ENCODE measurements around the gene TMSB15C. TPM values are rescaled to one million over a fixed set of nuclear protein-coding genes. Genes with fewer than 3 reads are reported as not detected.
"Not testable (repeated sequence)": the region's sequence is repeated elsewhere in the genome, so short reads cannot be mapped to it uniquely, and the experiment has no call there.

The TMSB15C gene
- total RNA-seq, 1 experiment from 2014 or later, result 3.5 TPM

DNA sequence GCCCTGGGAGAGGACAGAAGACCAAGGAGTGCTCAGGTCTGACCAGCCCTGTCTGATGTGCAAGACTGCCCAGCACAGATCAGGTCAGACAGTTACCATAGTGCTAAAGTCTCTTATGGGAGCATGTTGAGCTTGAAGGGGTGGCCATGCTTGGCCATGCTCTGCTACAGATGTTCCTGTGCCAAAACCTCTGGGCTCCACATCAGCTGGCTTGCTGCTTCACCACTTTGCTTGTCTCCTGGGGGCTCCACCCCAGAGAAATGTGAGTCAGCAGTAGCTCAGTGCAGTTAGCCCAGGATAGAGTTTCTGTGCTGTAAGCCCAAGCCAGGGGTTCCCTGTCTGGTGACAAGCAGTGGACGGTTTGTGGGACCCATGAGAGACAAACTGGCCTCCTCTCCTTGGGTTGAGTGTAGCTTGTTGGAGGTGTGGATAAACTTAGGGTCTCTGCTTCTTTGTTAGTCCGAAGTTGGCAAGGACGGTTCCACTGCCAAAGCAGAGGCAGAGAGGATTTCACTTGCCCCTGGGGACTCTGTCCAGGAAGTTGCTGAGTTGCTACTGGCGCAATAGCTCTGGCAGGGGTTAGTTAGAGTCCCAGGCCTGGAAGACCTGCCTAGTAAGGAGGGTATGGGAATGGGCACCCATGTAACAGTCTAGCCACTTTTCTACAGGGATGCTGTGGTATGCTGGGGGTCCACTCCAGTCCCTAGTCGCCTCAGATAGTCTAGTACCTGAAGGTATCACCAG is 8.7 kb upstream of the TMSB15C start:
- Histone ChIP-seq H3K27me3 (ENCODE audit: low read length) (peaks cover 9% of the 10 kb centered on the region; the same call in 1 of the 2 replicates), H3K27ac (ENCODE audit: low read length) (no peak overlapping the region), H4K20me1 (ENCODE audit: low read length) (no peaks in the 10 kb centered on the region), H3K4me3 (ENCODE audit: low read length) (no peak overlapping the region), H3K9ac (ENCODE audit: low read length) (no peak overlapping the region), H2AFZ (ENCODE audit: low read length) (no peak overlapping the region), H3K9me2 (replicated peaks; ENCODE audit: low read length) (no peaks in the 10 kb centered on the region), H3K9me3 (ENCODE audit: low read length) (no peaks in the 10 kb centered on the region), H3K4me2 (ENCODE audit: low read length) (no peak overlapping the region), H3K79me2 (ENCODE audit: low read length) (no peaks in the 10 kb centered on the region), H3K4me1 (ENCODE audit: insufficient read depth, low read length) (no peaks in the 10 kb centered on the region), H3F3A (ENCODE audit: low read length, unreplicated experiment) (no peaks in the 10 kb centered on the region), H3K36me3 (ENCODE audit: low read depth, low read length) (no peaks in the 10 kb centered on the region)
- no peak for DNase-seq
- no peak for ATAC-seq
- CTCF ChIA-PET, result no interaction called here
- no peak for TF ChIP-seq EZH2 (IDR thresholded peaks at IDR 0.05; ENCODE audit: low read length, unreplicated experiment)
- TF ChIP-seq, protein P1, sequence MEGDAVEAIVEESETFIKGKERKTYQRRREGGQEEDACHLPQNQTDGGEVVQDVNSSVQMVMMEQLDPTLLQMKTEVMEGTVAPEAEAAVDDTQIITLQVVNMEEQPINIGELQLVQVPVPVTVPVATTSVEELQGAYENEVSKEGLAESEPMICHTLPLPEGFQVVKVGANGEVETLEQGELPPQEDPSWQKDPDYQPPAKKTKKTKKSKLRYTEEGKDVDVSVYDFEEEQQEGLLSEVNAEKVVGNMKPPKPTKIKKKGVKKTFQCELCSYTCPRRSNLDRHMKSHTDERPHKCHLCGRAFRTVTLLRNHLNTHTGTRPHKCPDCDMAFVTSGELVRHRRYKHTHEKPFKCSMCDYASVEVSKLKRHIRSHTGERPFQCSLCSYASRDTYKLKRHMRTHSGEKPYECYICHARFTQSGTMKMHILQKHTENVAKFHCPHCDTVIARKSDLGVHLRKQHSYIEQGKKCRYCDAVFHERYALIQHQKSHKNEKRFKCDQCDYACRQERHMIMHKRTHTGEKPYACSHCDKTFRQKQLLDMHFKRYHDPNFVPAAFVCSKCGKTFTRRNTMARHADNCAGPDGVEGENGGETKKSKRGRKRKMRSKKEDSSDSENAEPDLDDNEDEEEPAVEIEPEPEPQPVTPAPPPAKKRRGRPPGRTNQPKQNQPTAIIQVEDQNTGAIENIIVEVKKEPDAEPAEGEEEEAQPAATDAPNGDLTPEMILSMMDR (conservative IDR thresholded peaks at IDR 0.05; ENCODE audit: low read depth, low read length), result no peak
- TF ChIP-seq EZH2phosphoT487 (IDR thresholded peaks at IDR 0.05; ENCODE audit: borderline replicate concordance, low read length), result no peak
- intact Hi-C loops (cut with micrococcal nuclease), result no loop called here
- BruUV-seq (replicated peaks), result no TSS peak
- POLR2A ChIA-PET (ENCODE audit: unreplicated experiment), result no interaction called here

DNA sequence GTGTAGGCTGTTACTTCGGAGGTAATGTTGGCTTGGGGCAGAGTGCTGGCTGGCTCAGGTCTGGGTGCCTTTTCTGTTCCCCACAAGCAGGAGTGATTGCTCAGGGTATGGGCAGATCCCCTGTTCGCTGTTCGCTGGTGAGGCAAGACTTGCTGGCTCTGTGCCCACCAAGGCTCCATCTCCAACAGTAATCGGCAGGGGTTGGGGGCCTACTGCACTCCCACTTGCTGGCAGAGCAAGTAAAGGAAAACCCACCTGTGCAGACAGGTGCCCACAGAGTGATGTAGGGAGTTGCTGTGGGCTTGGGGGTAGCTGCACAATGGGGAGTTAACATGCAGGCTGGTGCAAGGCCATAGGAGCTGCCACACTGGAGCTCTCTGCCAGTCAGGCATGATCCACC is 8.0 kb upstream of the TMSB15C start:
- ATAC-seq, result no peak
- Histone ChIP-seq H3K79me2 (ENCODE audit: low read length) (no peaks in the 10 kb centered on the region), H2AFZ (ENCODE audit: low read length) (no peak overlapping the region), H3K27ac (ENCODE audit: low read length) (no peak overlapping the region), H4K20me1 (ENCODE audit: low read length) (no peaks in the 10 kb centered on the region), H3K9me2 (replicated peaks; ENCODE audit: low read length) (no peaks in the 10 kb centered on the region), H3F3A (ENCODE audit: low read length, unreplicated experiment) (no peaks in the 10 kb centered on the region), H3K4me1 (ENCODE audit: insufficient read depth, low read length) (no peaks in the 10 kb centered on the region), H3K27me3 (ENCODE audit: low read length) (peaks cover 3% of the 10 kb centered on the region; the same call in 1 of the 2 replicates), H3K36me3 (ENCODE audit: low read depth, low read length) (no peaks in the 10 kb centered on the region), H3K9ac (ENCODE audit: low read length) (no peak overlapping the region), H3K4me3 (ENCODE audit: low read length) (no peak overlapping the region), H3K4me2 (ENCODE audit: low read length) (no peak overlapping the region), H3K9me3 (ENCODE audit: low read length) (no peaks in the 10 kb centered on the region)
- TF ChIP-seq, protein P1 (conservative IDR thresholded peaks at IDR 0.05; ENCODE audit: low read depth, low read length), result no peak
- TF ChIP-seq EZH2phosphoT487 (IDR thresholded peaks at IDR 0.05; ENCODE audit: borderline replicate concordance, low read length) (no peak), EZH2 (IDR thresholded peaks at IDR 0.05; ENCODE audit: low read length, unreplicated experiment) (no peak)
- ChIA-PET CTCF (no interaction called here), POLR2A (ENCODE audit: unreplicated experiment) (no interaction called here)
- BruUV-seq (replicated peaks), result no TSS peak
- intact Hi-C loops (cut with micrococcal nuclease), result no loop called here
- no peak for DNase-seq

DNA sequence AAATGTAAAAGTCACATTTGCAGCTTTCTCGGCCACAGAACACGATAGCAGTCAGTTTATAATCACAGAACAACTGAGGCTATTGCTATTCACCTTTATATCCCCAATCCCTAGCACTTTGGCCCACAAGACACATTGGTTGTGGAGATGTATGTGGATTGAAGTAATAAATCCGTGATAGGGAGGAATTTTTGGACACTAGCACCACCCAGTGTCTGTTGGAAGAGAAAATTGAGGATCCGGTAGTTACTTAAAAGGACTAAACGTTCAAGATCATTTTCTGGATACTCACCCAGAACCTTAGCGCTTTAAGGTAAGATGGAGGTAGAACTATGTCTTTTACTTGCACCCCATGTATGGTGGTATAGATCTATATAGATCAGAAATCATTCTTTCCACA is 1.8 kb upstream of the TMSB15C start:
- H3K4me3 ChIP-seq (ENCODE audit: low read length); H3F3A ChIP-seq (ENCODE audit: low read length, unreplicated experiment); CTCF ChIA-PET; H3K9me2 ChIP-seq (replicated peaks; ENCODE audit: low read length); H3K9ac ChIP-seq (ENCODE audit: low read length); intact Hi-C loops (cut with micrococcal nuclease); H3K4me1 ChIP-seq (ENCODE audit: insufficient read depth, low read length); H3K36me3 ChIP-seq (ENCODE audit: low read depth, low read length); BruUV-seq (replicated peaks); H2AFZ ChIP-seq (ENCODE audit: low read length); H3K27me3 ChIP-seq (ENCODE audit: low read length); DNase-seq; H3K9me3 ChIP-seq (ENCODE audit: low read length); POLR2A ChIA-PET (ENCODE audit: unreplicated experiment); H3K27ac ChIP-seq (ENCODE audit: low read length); H3K4me2 ChIP-seq (ENCODE audit: low read length); H3K79me2 ChIP-seq (ENCODE audit: low read length); H4K20me1 ChIP-seq (ENCODE audit: low read length): not testable (repeated sequence)
- ATAC-seq, result peak; percentile 34; the same call in 1 of the 2 replicates

DNA sequence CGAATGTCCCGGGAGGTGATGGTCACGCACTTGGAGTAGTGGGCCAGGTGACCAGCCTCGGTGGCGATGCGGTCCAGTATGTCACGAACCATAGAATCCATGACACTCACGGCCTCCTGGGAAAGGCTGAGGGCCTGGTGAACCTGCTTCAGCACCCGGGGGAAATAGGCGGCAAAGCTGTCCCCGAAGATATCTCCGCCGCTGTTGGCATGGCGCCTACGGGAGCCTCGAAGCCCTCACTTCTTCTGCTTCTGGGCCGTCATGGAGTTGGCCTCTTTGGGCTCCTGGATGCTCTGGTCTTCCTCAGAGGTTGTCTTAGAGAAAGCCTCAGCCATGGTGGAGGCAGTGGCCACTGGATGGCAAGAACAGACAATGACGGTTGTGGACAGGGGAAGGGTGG is 13.4 kb downstream of the TMSB15C start:
- H3K79me2 ChIP-seq (ENCODE audit: low read length); DNase-seq; H3K9me2 ChIP-seq (replicated peaks; ENCODE audit: low read length); POLR2A ChIA-PET (ENCODE audit: unreplicated experiment); H3K27me3 ChIP-seq (ENCODE audit: low read length); H3K4me2 ChIP-seq (ENCODE audit: low read length); H4K20me1 ChIP-seq (ENCODE audit: low read length); ATAC-seq; H3K27ac ChIP-seq (ENCODE audit: low read length); H3K4me1 ChIP-seq (ENCODE audit: insufficient read depth, low read length); H3K36me3 ChIP-seq (ENCODE audit: low read depth, low read length); H3K9me3 ChIP-seq (ENCODE audit: low read length); H3F3A ChIP-seq (ENCODE audit: low read length, unreplicated experiment); CTCF ChIA-PET; intact Hi-C loops (cut with micrococcal nuclease); H2AFZ ChIP-seq (ENCODE audit: low read length); H3K9ac ChIP-seq (ENCODE audit: low read length); BruUV-seq (replicated peaks); H3K4me3 ChIP-seq (ENCODE audit: low read length): not testable (repeated sequence)

DNA sequence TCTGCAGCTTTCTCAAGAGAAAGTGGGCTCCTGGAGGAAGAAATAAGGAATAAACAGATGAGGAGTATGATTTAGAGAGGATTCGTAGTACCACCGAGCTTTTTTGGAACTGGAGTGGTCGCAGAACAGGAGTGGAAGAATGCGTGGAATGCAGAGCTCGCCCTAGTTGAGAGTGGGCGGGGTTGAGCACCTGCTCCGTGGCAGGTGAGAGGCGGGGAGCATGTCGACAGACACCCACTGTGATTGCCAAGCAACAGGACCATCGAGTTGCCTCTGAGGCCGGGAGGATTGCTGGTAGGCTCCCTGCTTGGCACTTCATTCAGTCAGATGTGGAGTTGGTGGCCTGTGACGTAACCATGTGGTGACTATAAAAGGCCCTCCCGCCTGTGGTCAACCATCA is 21.1 kb downstream of the TMSB15C start:
- CTCF ChIA-PET; POLR2A ChIA-PET (ENCODE audit: unreplicated experiment); H3K27ac ChIP-seq (ENCODE audit: low read length); H3K4me3 ChIP-seq (ENCODE audit: low read length); H3F3A ChIP-seq (ENCODE audit: low read length, unreplicated experiment); H3K9me2 ChIP-seq (replicated peaks; ENCODE audit: low read length); H3K4me2 ChIP-seq (ENCODE audit: low read length); intact Hi-C loops (cut with micrococcal nuclease); ATAC-seq; DNase-seq; H3K27me3 ChIP-seq (ENCODE audit: low read length); H3K9me3 ChIP-seq (ENCODE audit: low read length); H4K20me1 ChIP-seq (ENCODE audit: low read length); H3K4me1 ChIP-seq (ENCODE audit: insufficient read depth, low read length); H3K9ac ChIP-seq (ENCODE audit: low read length); H2AFZ ChIP-seq (ENCODE audit: low read length); H3K79me2 ChIP-seq (ENCODE audit: low read length); H3K36me3 ChIP-seq (ENCODE audit: low read depth, low read length); BruUV-seq (replicated peaks): not testable (repeated sequence)
